Naive thymus-derived CD8-positive, alpha-beta T cell (primary cell): Measurements from ENCODE around the gene PSEN1. TPM values are rescaled to one million over a fixed set of nuclear protein-coding genes. Genes with fewer than 3 reads are reported as not detected.
A peak's percentile ranks its signal among the peaks of the same experiment; 100 is the strongest.

Experiments
- ATAC-seq, 2 donors: fragments of 150-1000 bp; cut with Tn5 transposase in 1 of 2; sonication (Bioruptor Pico), chemical (Tn5 transposase) in 1 of 2; 1 replicate in 1 of 2; 2 replicates in 1 of 2; pipeline ENCODE4 v1.10.0; 2021; ENCODE audit warnings: mild to moderate bottlenecking in 2 of 2, moderate library complexity in 2 of 2
- POLR2A ChIA-PET: fragments of 350-600 bp; sonication (Branson Sonifier 250); formaldehyde crosslinking; loops from one replicate; lab custom pipeline; 2021; ENCODE audit warnings: antibody characterized with exemption; lab: Charles Lee
- DNase-seq, 10 donors: peaks; one replicate each; pipeline versions ENCODE4 v3.0.0 to v3.0.0-alpha.2; 2020 to 2022
- H3K27ac Mint-ChIP-seq, 10 donors: one replicate each; pipeline ENCODE4 v1.8.0; 2020 to 2022; ENCODE audit warnings: mild to moderate bottlenecking in 10 of 10, mixed read lengths in 10 of 10, moderate library complexity in 4 of 10, inconsistent platforms in 1 of 10
- H3K27me3 Mint-ChIP-seq, 5 donors: one replicate each; pipeline ENCODE4 v1.8.0; 2021 to 2022; ENCODE audit warnings: mixed read lengths in 5 of 5
- H3K36me3 Mint-ChIP-seq, 3 donors: one replicate each; pipeline ENCODE4 v1.8.0; 2020 to 2022; ENCODE audit warnings: mixed read lengths in 3 of 3, mild to moderate bottlenecking in 2 of 3, inconsistent platforms in 1 of 3
- H3K4me1 Mint-ChIP-seq, 4 donors: one replicate each; pipeline ENCODE4 v1.8.0; 2021 to 2022; ENCODE audit warnings: mixed read lengths in 4 of 4
- H3K4me3 Mint-ChIP-seq, 10 donors: one replicate each; pipeline ENCODE4 v1.8.0; 2020 to 2022; ENCODE audit warnings: mild to moderate bottlenecking in 10 of 10, mixed read lengths in 10 of 10, moderate library complexity in 6 of 10, inconsistent platforms in 1 of 10
- H3K9me3 Mint-ChIP-seq, 9 donors: one replicate each; pipeline ENCODE4 v1.8.0; 2020 to 2022; ENCODE audit warnings: mixed read lengths in 9 of 9, mild to moderate bottlenecking in 3 of 9, inconsistent platforms in 1 of 9, moderate library complexity in 1 of 9
- polyA plus RNA-seq, 3 donors: library from polyadenylated mRNA; unstranded; fragments of 300-500 nt; fragmentation: Illumina TruSeq; gene quantifications; one replicate each; pipeline ENCODE4 v1.2.3, GENCODE V29; 2021
- total RNA-seq, 8 experiments: library from RNA in 2 of 8; stranded (reverse) in 2 of 8; gene quantifications; one replicate each; pipeline ENCODE4 v1.2.3 and lab custom pipeline; 2021 to 2026

Gene PSEN1
- total and polyA plus RNA-seq, 5 experiments from 2014 or later: 14.7 to 46.3 (median 26.1) TPM

GRCh38 chr14:73237219-73237785, 101.0 kb downstream of the PSEN1 start, which contains the start of gene PAPLN:
Gene PAPLN (plus strand): TSS chr14:73237506. CDS start chr14:73239779, 2,273 bp downstream.
- peak within 1 kb of the TSS in 2 of 10 donors; percentile 54 to 63 for H3K27ac Mint-ChIP-seq
- H3K36me3 Mint-ChIP-seq: peaks cover 0 to 3% (median 2%) of the 10 kb centered on the region in 3 donors
- ATAC-seq: peak; percentile 33 to 36
- POLR2A ChIA-PET: no interaction called here
- peaks cover 38 to 83% (median 62%) of the 10 kb centered on the region in 5 donors for H3K27me3 Mint-ChIP-seq
- H3K4me3 Mint-ChIP-seq: peak within 1 kb of the TSS; percentile 13 to 86 (median 72)
- DNase-seq: no peak
- H3K4me1 Mint-ChIP-seq: peaks cover 6 to 43% (median 17%) of the 10 kb centered on the region in 4 donors
- H3K9me3 Mint-ChIP-seq: no peaks in the 10 kb centered on the region

GRCh38 chr14:73237786-73238423, 101.6 kb downstream of the PSEN1 start:
- Mint-ChIP-seq H3K4me1 (peaks cover 8 to 48% (median 21%) of the 10 kb centered on the region in 4 donors), H3K4me3 (peak overlapping the region in 6 of 10 donors; percentile 9 to 72 (median 29)), H3K36me3 (peaks cover 0 to 3% (median 2%) of the 10 kb centered on the region in 3 donors), H3K27ac (no peak overlapping the region), H3K9me3 (no peaks in the 10 kb centered on the region), H3K27me3 (peaks cover 41 to 89% (median 63%) of the 10 kb centered on the region in 5 donors)
- POLR2A ChIA-PET: no interaction called here
- DNase-seq (no peak), ATAC-seq (no peak)

- peaks cover 8 to 53% (median 22%) of the 10 kb centered on the region in 4 donors for H3K4me1 Mint-ChIP-seq
- H3K9me3 Mint-ChIP-seq: no peaks in the 10 kb centered on the region
- no peak overlapping the region for H3K27ac Mint-ChIP-seq
- H3K36me3 Mint-ChIP-seq: peaks cover 0 to 3% (median 2%) of the 10 kb centered on the region in 3 donors
- peak overlapping the region in 6 of 10 donors; percentile 9 to 50 (median 29) for H3K4me3 Mint-ChIP-seq
- POLR2A ChIA-PET: no interaction called here
- H3K27me3 Mint-ChIP-seq: peaks cover 41 to 91% (median 67%) of the 10 kb centered on the region in 5 donors
- ATAC-seq: no peak
- DNase-seq: no peak
Observed at GRCh38 chr14:73238424-73238852, 102.1 kb downstream of the PSEN1 start.

- peaks cover 0 to 3% (median 2%) of the 10 kb centered on the region in 3 donors for H3K36me3 Mint-ChIP-seq
- H3K27me3 Mint-ChIP-seq: peaks cover 42 to 91% (median 66%) of the 10 kb centered on the region in 5 donors
- POLR2A ChIA-PET: no interaction called here
- H3K4me3 Mint-ChIP-seq: peak overlapping the region in 3 of 10 donors; percentile 5 to 40 (median 30)
- H3K27ac Mint-ChIP-seq: no peak overlapping the region
- no peak for ATAC-seq
- no peaks in the 10 kb centered on the region for H3K9me3 Mint-ChIP-seq
- peaks cover 8 to 57% (median 22%) of the 10 kb centered on the region in 4 donors for H3K4me1 Mint-ChIP-seq
- DNase-seq: no peak
Observed at GRCh38 chr14:73238941-73239340, 102.6 kb downstream of the PSEN1 start.

GRCh38 chr14:73239393-73240241, 103.3 kb downstream of the PSEN1 start:
- DNase-seq (no peak), ATAC-seq (no peak)
- Mint-ChIP-seq H3K9me3 (no peaks in the 10 kb centered on the region), H3K27me3 (peaks cover 41 to 91% (median 63%) of the 10 kb centered on the region in 5 donors), H3K27ac (no peak overlapping the region), H3K36me3 (peaks cover 0 to 3% (median 2%) of the 10 kb centered on the region in 3 donors), H3K4me3 (peak overlapping the region in 2 of 10 donors; percentile 40 to 66), H3K4me1 (peaks cover 8 to 57% (median 22%) of the 10 kb centered on the region in 4 donors)
- POLR2A ChIA-PET: no interaction called here

GRCh38 chr14:73240816-73241480, 104.6 kb downstream of the PSEN1 start:
- no peak for DNase-seq
- peaks cover 0 to 3% (median 2%) of the 10 kb centered on the region in 3 donors for H3K36me3 Mint-ChIP-seq
- no peak overlapping the region for H3K4me3 Mint-ChIP-seq
- POLR2A ChIA-PET: no interaction called here
- H3K27ac Mint-ChIP-seq: no peak overlapping the region
- no peak for ATAC-seq
- no peaks in the 10 kb centered on the region for H3K9me3 Mint-ChIP-seq
- H3K4me1 Mint-ChIP-seq: peaks cover 10 to 62% (median 26%) of the 10 kb centered on the region in 4 donors
- peaks cover 36 to 84% (median 53%) of the 10 kb centered on the region in 5 donors for H3K27me3 Mint-ChIP-seq

- Mint-ChIP-seq H3K9me3 (no peaks in the 10 kb centered on the region), H3K36me3 (peaks cover 0 to 3% (median 2%) of the 10 kb centered on the region in 3 donors), H3K27me3 (peaks cover 32 to 78% (median 47%) of the 10 kb centered on the region in 5 donors), H3K4me1 (peaks cover 10 to 58% (median 25%) of the 10 kb centered on the region in 4 donors), H3K27ac (peak overlapping the region in 1 of 10 donors; percentile 35), H3K4me3 (no peak overlapping the region)
- POLR2A ChIA-PET: no interaction called here
- DNase-seq (no peak), ATAC-seq (no peak)
Observed at GRCh38 chr14:73241481-73242165, 105.3 kb downstream of the PSEN1 start.

GRCh38 chr14:73242357-73242901, 106.1 kb downstream of the PSEN1 start:
- H3K4me3 Mint-ChIP-seq: peak overlapping the region in 4 of 10 donors; percentile 18 to 58 (median 43)

GRCh38 chr14:73243341-73243740, 107.0 kb downstream of the PSEN1 start:
- DNase-seq: no peak
- H3K4me3 Mint-ChIP-seq: peak overlapping the region in 1 of 10 donors; percentile 16
- peaks cover 0 to 3% (median 0%) of the 10 kb centered on the region in 3 donors for H3K36me3 Mint-ChIP-seq
- H3K9me3 Mint-ChIP-seq: peaks cover 0 to 2% (median 0%) of the 10 kb centered on the region in 9 donors
- H3K4me1 Mint-ChIP-seq: peaks cover 19 to 64% (median 33%) of the 10 kb centered on the region in 4 donors
- POLR2A ChIA-PET: no interaction called here
- H3K27me3 Mint-ChIP-seq: peaks cover 26 to 69% (median 40%) of the 10 kb centered on the region in 5 donors
- no peak for ATAC-seq
- no peak overlapping the region for H3K27ac Mint-ChIP-seq

More at GRCh38 chr14:73242357-73242901, 106.1 kb downstream of the PSEN1 start:
- Mint-ChIP-seq H3K4me1 (peaks cover 11 to 60% (median 26%) of the 10 kb centered on the region in 4 donors), H3K27ac (peak overlapping the region in 1 of 10 donors; percentile 8), H3K27me3 (peaks cover 27 to 70% (median 40%) of the 10 kb centered on the region in 5 donors), H3K9me3 (peaks cover 0 to under 1% (median 0%) of the 10 kb centered on the region in 9 donors), H3K36me3 (peaks cover 0 to 3% (median 0%) of the 10 kb centered on the region in 3 donors)
- DNase-seq (no peak), ATAC-seq (no peak)
- POLR2A ChIA-PET: interaction anchor here (0.6 kb wide), 1 partner anchor 1330 kb away, joined by 3 read pairs; no protein-coding TSS in a partner anchor

- Mint-ChIP-seq H3K9me3 (peaks cover 0 to 2% (median 0%) of the 10 kb centered on the region in 9 donors), H3K36me3 (peaks cover 0 to 3% (median 0%) of the 10 kb centered on the region in 3 donors), H3K27ac (peak overlapping the region in 1 of 10 donors; percentile 14), H3K4me1 (peaks cover 19 to 60% (median 32%) of the 10 kb centered on the region in 4 donors), H3K4me3 (peak overlapping the region in 5 of 10 donors; percentile 15 to 50 (median 45)), H3K27me3 (peaks cover 22 to 65% (median 37%) of the 10 kb centered on the region in 5 donors)
- ATAC-seq: no peak
- DNase-seq: peak in 1 of 10 donors; percentile 23
- POLR2A ChIA-PET: no interaction called here
Observed at GRCh38 chr14:73243748-73244147, 107.4 kb downstream of the PSEN1 start.
